DND-41 (cell line): ENCODE measurements around the gene PRG3.

ENCODE experiments used
- ATAC-seq: fragments of 200-7000 bp; cut with Tn5 transposase; 3 replicates; pipeline ENCODE4 v1.9.1; 2021; ENCODE audit warnings: low read depth; ENCODE audit not compliant: insufficient read depth
- DNase-seq: peaks from one replicate; pipeline ENCODE4 v3.0.0-alpha.2; 2020
- H2AFZ ChIP-seq: 2 replicates; pipeline ENCODE4 v1.6.0; 2012; ENCODE audit warnings: low read depth, low read length
- H3K27ac ChIP-seq: 2 replicates; pipeline ENCODE4 v1.5.1; 2012; ENCODE audit warnings: low read length, inconsistent platforms
- H3K27me3 ChIP-seq: fragments of 200-600 bp; sonication (generic); 2 replicates; pipeline ENCODE4 v1.6.0; 2012; ENCODE audit warnings: low read length, mild to moderate bottlenecking, inconsistent platforms; ENCODE audit not compliant: insufficient read depth, poor library complexity
- H3K36me3 ChIP-seq: 2 replicates; pipeline ENCODE4 v1.5.1; 2012; ENCODE audit warnings: low read length, inconsistent platforms; ENCODE audit not compliant: insufficient read depth
- H3K4me1 ChIP-seq: 2 replicates; pipeline ENCODE4 v1.5.1; 2012; ENCODE audit warnings: mild to moderate bottlenecking, low read length; ENCODE audit not compliant: insufficient read depth
- H3K4me2 ChIP-seq: 2 replicates; pipeline ENCODE4 v1.6.0; 2012; ENCODE audit warnings: mild to moderate bottlenecking, moderate library complexity, low read length, inconsistent platforms; ENCODE audit not compliant: insufficient read depth
- H3K4me3 ChIP-seq, 2 experiments: fragments of 200-600 bp in 1 of 2; shearing (Covaris generic) in 1 of 2; 2 replicates each; pipeline ENCODE4 v1.5.1; 2012 to 2016; ENCODE audit warnings: inconsistent platforms in 2 of 2, low read length in 2 of 2, mild to moderate bottlenecking in 2 of 2, low read depth in 1 of 2, moderate library complexity in 1 of 2
- H3K79me2 ChIP-seq: 2 replicates; pipeline ENCODE4 v1.6.0; 2012; ENCODE audit warnings: low read length, inconsistent platforms; ENCODE audit not compliant: insufficient read depth
- H3K9ac ChIP-seq: 2 replicates; pipeline ENCODE4 v1.6.0; 2012; ENCODE audit warnings: low read depth, mild to moderate bottlenecking, inconsistent platforms, low read length, moderate library complexity
- H3K9me3 ChIP-seq: 2 replicates; pipeline ENCODE4 v1.5.1; 2012; ENCODE audit warnings: low read length, moderate library complexity, mild to moderate bottlenecking, inconsistent platforms; ENCODE audit not compliant: insufficient read depth, severe bottlenecking
- H4K20me1 ChIP-seq: 2 replicates; pipeline ENCODE4 v1.6.0; 2012; ENCODE audit warnings: low read length; ENCODE audit not compliant: insufficient read depth
- CTCF ChIP-seq: IDR thresholded peaks from 2 replicates; pipeline ENCODE4 v1.5.1; 2012; ENCODE audit warnings: borderline replicate concordance, low read length, moderate library complexity, mild to moderate bottlenecking; ENCODE audit not compliant: poor library complexity, severe bottlenecking; ENCODE audit errors: extremely low read depth
- EZH2 ChIP-seq: IDR thresholded peaks from 3 replicates; pipeline ENCODE4 v1.6.1; 2012; ENCODE audit warnings: borderline replicate concordance, low read depth, mild to moderate bottlenecking, moderate library complexity, low read length, inconsistent platforms; ENCODE audit not compliant: severe bottlenecking

Gene PRG3

GRCh38 chr11:57395905-57396623 lies 15.1 kb upstream of the PRG3 start:
- Histone ChIP-seq H3K79me2 (no peaks in the 10 kb centered on the region), H3K27me3 (no peaks in the 10 kb centered on the region), H2AFZ (no peak overlapping the region), H3K36me3 (no peaks in the 10 kb centered on the region), H3K9ac (no peak overlapping the region), H4K20me1 (no peaks in the 10 kb centered on the region), H3K4me3 (no peak overlapping the region), H3K9me3 (no peaks in the 10 kb centered on the region), H3K4me1 (no peaks in the 10 kb centered on the region), H3K27ac (no peak overlapping the region), H3K4me2 (no peak overlapping the region)
- ATAC-seq (no peak), DNase-seq (no peak)
- TF ChIP-seq EZH2: no peak
- no peak for TF ChIP-seq CTCF

DNA sequence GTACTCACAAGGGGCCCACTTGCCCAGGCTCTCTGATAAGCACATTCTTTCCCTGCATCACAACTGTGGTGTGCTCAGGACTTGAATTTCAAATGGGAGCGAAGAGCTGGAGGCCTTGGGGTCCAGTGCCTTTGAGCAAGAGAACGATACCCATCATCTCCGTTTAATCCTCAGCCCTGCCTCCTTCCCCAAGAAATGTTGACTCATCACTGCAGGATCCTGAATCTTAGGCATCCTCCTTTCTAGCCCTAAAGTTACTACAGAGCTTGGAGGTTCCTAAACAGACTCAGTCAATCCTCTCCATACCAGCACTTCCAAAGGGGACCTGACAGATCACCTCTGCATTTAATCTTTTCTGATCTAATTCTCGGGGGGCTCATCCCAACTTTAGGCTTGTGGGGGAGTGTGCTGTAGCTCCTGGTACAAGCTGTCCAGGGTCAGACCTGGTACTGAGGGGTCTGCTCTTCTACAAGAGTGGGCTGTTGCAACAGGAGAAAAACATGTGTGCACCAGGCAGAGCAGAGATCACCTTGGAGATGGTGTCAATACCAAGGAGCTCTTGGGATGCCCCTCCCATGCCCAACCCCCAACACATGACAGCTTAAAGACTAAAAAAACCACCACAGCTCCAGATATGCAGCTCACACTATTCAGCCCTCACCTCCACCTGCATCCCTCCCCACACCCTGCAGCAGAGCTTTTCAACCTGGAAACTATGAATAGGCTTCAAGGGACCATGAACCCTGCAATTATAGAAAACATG lies 13.4 kb upstream of the PRG3 start:
- DNase-seq: no peak
- no peak for ATAC-seq
- no peaks in the 10 kb centered on the region for H3K4me1 ChIP-seq
- no peak overlapping the region for H3K4me3 ChIP-seq
- no peak overlapping the region for H2AFZ ChIP-seq
- no peak overlapping the region for H3K27ac ChIP-seq
- no peak for TF ChIP-seq EZH2
- no peak for TF ChIP-seq CTCF
- H3K79me2 ChIP-seq: no peaks in the 10 kb centered on the region
- H4K20me1 ChIP-seq: no peaks in the 10 kb centered on the region
- no peaks in the 10 kb centered on the region for H3K36me3 ChIP-seq
- H3K9me3 ChIP-seq: no peaks in the 10 kb centered on the region
- no peak overlapping the region for H3K4me2 ChIP-seq
- no peaks in the 10 kb centered on the region for H3K27me3 ChIP-seq
- H3K9ac ChIP-seq: no peak overlapping the region

DNA sequence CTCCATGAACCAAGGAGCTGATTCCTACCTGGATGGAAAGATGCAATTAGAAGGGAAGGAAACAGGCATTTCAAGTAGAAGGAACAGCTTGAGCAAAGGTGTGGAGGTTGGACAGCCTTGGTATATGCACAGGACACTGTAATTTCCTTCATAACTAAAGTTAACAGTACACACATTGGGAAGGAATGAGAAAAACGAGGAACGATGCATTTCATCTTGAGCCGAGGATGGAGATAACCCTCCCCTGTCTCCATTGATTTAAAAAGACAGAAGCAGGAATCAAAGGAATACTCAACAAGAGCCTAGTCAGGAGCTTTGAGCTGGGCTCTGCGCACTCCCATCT lies 11.8 kb upstream of the PRG3 start:
- Histone ChIP-seq H3K27ac (no peak overlapping the region), H3K79me2 (no peaks in the 10 kb centered on the region), H3K9me3 (no peaks in the 10 kb centered on the region), H3K36me3 (no peaks in the 10 kb centered on the region), H4K20me1 (no peaks in the 10 kb centered on the region), H3K27me3 (no peaks in the 10 kb centered on the region), H2AFZ (no peak overlapping the region), H3K4me1 (no peaks in the 10 kb centered on the region), H3K4me2 (no peak overlapping the region), H3K4me3 (no peak overlapping the region), H3K9ac (no peak overlapping the region)
- TF ChIP-seq CTCF: no peak
- TF ChIP-seq EZH2: no peak
- ATAC-seq (no peak), DNase-seq (no peak)
